ENCODE results near the gene CCT7. TPM values are rescaled to one million over a fixed set of nuclear protein-coding genes. Genes with fewer than 3 reads are reported as not detected.

CCT7 gene
- total and polyA plus RNA-seq, 2 experiments from 2014 or later: 190 to 197 TPM

DNA sequence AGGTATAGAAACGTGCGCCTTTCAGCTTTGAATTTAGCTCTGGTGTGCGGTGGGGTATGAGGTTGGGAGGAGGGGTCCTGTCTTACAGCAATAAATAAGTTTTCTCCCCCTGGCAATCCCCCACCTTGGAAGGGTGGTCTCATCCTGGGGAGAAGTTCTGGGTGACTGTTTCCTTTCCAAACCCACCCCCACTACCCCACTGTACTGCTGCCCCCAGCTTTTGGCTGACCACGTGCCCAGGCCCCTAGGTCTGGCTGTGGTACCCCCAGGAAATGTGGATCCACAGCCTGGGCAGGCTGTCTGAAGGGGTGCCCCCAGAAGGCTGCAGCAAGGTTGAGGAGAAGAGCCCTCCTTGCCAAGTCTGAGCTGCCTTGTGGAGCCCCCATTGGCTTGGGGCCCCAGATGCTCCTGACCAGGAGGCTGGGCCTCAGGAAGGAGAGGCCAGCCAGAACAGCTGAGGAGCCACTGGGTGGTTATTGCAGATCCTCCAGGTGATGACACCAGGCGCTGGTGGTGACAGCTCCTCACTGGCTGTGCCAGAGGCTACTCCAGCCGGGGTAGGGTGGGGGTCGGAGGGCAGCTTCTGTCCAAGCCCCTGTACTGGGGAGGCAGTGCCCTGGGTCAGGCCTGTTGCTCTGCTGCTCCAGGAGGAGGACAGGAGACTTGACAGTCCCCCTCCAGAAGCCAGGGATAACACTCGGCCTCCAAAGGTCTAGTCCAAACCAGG, 24.2 kb downstream of the CCT7 start:
- no peaks in the 10 kb centered on the region for H3K36me3 ChIP-seq (replicated peaks; ENCODE audit: insufficient read depth, low read depth)
- H2AFZ ChIP-seq: no peak overlapping the region
- no peaks in the 10 kb centered on the region for H3K9me2 ChIP-seq (replicated peaks; ENCODE audit: insufficient read depth)
- H3K4me2 ChIP-seq: no peak overlapping the region
- no peaks in the 10 kb centered on the region for H3K9me3 ChIP-seq (ENCODE audit: low read depth)
- H3K27ac ChIP-seq: no peak overlapping the region
- H3K4me1 ChIP-seq (ENCODE audit: insufficient read depth): no peaks in the 10 kb centered on the region
- no peaks in the 10 kb centered on the region for H4K20me1 ChIP-seq (ENCODE audit: insufficient read depth, poor library complexity, severe bottlenecking)
- TF ChIP-seq, protein P1, sequence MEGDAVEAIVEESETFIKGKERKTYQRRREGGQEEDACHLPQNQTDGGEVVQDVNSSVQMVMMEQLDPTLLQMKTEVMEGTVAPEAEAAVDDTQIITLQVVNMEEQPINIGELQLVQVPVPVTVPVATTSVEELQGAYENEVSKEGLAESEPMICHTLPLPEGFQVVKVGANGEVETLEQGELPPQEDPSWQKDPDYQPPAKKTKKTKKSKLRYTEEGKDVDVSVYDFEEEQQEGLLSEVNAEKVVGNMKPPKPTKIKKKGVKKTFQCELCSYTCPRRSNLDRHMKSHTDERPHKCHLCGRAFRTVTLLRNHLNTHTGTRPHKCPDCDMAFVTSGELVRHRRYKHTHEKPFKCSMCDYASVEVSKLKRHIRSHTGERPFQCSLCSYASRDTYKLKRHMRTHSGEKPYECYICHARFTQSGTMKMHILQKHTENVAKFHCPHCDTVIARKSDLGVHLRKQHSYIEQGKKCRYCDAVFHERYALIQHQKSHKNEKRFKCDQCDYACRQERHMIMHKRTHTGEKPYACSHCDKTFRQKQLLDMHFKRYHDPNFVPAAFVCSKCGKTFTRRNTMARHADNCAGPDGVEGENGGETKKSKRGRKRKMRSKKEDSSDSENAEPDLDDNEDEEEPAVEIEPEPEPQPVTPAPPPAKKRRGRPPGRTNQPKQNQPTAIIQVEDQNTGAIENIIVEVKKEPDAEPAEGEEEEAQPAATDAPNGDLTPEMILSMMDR (IDR thresholded peaks at IDR 0.05; ENCODE audit: poor library complexity): no peak
- TF ChIP-seq EZH2phosphoT487 (IDR thresholded peaks at IDR 0.05; ENCODE audit: low read depth, severe bottlenecking, unreplicated experiment) (no peak), EZH2 (IDR thresholded peaks at IDR 0.05; ENCODE audit: borderline replicate concordance) (no peak)
- no peak for DNase-seq (ENCODE audit: low spot score)
- WGBS (ENCODE audit: low lambda C conversion rate, missing lambda C conversion rate): 94% methylated on average over 8 of the region's 8 CpGs
- no peaks in the 10 kb centered on the region for H3K79me2 ChIP-seq
- no peaks in the 10 kb centered on the region for H3K27me3 ChIP-seq
- no peak overlapping the region for H3K4me3 ChIP-seq

DNA sequence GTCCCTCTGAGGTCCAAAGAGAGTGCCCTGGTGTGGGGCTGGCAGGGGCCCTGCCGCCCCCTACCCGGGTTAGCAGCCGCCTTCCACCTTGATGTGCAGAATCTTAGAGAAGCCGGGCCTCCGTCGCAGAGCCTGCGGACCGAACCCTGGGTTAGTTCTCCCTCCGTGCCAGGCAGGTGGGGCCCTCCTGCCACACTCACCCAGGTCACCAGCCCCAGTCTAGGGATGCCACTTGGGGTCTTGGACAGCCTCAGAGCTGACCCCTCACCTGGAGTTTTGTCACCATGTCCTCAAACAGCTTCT, 24.8 kb downstream of the CCT7 start:
- H4K20me1 ChIP-seq (ENCODE audit: insufficient read depth, poor library complexity, severe bottlenecking): no peaks in the 10 kb centered on the region
- TF ChIP-seq EZH2 (IDR thresholded peaks at IDR 0.05; ENCODE audit: borderline replicate concordance): no peak
- no peak for TF ChIP-seq EZH2phosphoT487 (IDR thresholded peaks at IDR 0.05; ENCODE audit: low read depth, severe bottlenecking, unreplicated experiment)
- TF ChIP-seq, protein P1 (IDR thresholded peaks at IDR 0.05; ENCODE audit: poor library complexity): no peak
- no peak overlapping the region for H3K4me3 ChIP-seq
- no peaks in the 10 kb centered on the region for H3K36me3 ChIP-seq (replicated peaks; ENCODE audit: insufficient read depth, low read depth)
- no peak overlapping the region for H3K27ac ChIP-seq
- no peak overlapping the region for H3K4me2 ChIP-seq
- H3K4me1 ChIP-seq (ENCODE audit: insufficient read depth): no peaks in the 10 kb centered on the region
- H3K9me2 ChIP-seq (replicated peaks; ENCODE audit: insufficient read depth): no peaks in the 10 kb centered on the region
- no peaks in the 10 kb centered on the region for H3K27me3 ChIP-seq
- no peaks in the 10 kb centered on the region for H3K79me2 ChIP-seq
- 97% methylated on average over 9 of the region's 9 CpGs for WGBS (ENCODE audit: low lambda C conversion rate, missing lambda C conversion rate)
- no peak for DNase-seq (ENCODE audit: low spot score)
- no peaks in the 10 kb centered on the region for H3K9me3 ChIP-seq (ENCODE audit: low read depth)
- H2AFZ ChIP-seq: no peak overlapping the region

DNA sequence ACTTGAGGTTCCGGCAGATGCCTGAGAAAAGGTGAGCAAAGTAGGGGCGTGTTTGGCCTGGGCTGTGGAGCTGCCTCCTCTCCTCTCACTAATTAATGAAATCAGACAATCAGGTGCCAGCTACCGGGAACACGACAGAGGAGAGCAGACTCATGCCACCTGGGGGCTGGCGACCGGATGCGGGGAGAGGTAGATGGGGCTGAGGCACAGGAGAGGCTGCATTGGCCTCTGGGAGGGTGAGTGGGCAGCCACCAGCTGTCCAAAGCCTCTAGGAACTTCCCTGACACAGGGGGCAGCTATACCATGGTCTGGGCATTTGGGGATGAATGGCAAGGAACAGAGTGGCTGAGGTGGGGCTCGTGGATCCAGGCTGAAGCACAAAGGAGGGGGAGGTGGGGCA, 25.2 kb downstream of the CCT7 start:
- no peak for DNase-seq (ENCODE audit: low spot score)
- no peak overlapping the region for H3K27ac ChIP-seq
- H3K79me2 ChIP-seq: no peaks in the 10 kb centered on the region
- no peak overlapping the region for H2AFZ ChIP-seq
- H3K4me1 ChIP-seq (ENCODE audit: insufficient read depth): no peaks in the 10 kb centered on the region
- TF ChIP-seq EZH2 (IDR thresholded peaks at IDR 0.05; ENCODE audit: borderline replicate concordance): no peak
- TF ChIP-seq EZH2phosphoT487 (IDR thresholded peaks at IDR 0.05; ENCODE audit: low read depth, severe bottlenecking, unreplicated experiment): no peak
- TF ChIP-seq, protein P1 (IDR thresholded peaks at IDR 0.05; ENCODE audit: poor library complexity): no peak
- no peaks in the 10 kb centered on the region for H3K36me3 ChIP-seq (replicated peaks; ENCODE audit: insufficient read depth, low read depth)
- no peak overlapping the region for H3K4me3 ChIP-seq
- no peaks in the 10 kb centered on the region for H4K20me1 ChIP-seq (ENCODE audit: insufficient read depth, poor library complexity, severe bottlenecking)
- no peaks in the 10 kb centered on the region for H3K9me2 ChIP-seq (replicated peaks; ENCODE audit: insufficient read depth)
- no peaks in the 10 kb centered on the region for H3K27me3 ChIP-seq
- 96% methylated on average over 8 of the region's 8 CpGs for WGBS (ENCODE audit: low lambda C conversion rate, missing lambda C conversion rate)
- no peaks in the 10 kb centered on the region for H3K9me3 ChIP-seq (ENCODE audit: low read depth)
- H3K4me2 ChIP-seq: no peak overlapping the region

All from hepatocyte (in vitro differentiated cells).